PC-3 (cell line): Measurements from ENCODE around the gene C5orf63.

ENCODE experiments used
- CTCF ChIP-seq: fragments of 300-600 bp; sonication (generic); conservative IDR thresholded peaks from 2 replicates; pipeline ENCODE4 v1.5.1; 2017; ENCODE audit warnings: antibody characterized with exemption, low read depth, mild to moderate bottlenecking, low read length
- EZH2 ChIP-seq: fragments of 300-600 bp; sonication (generic); IDR thresholded peaks from one replicate; pipeline ENCODE4 v1.6.1; 2017; ENCODE audit warnings: antibody characterized with exemption, mild to moderate bottlenecking, low read length; ENCODE audit not compliant: unreplicated experiment
- EZH2phosphoT487 ChIP-seq: fragments of 300-600 bp; sonication (generic); IDR thresholded peaks from 2 replicates; pipeline ENCODE4 v1.6.1; 2018; ENCODE audit warnings: mild to moderate bottlenecking, antibody characterized with exemption, low read length, borderline replicate concordance

- TF ChIP-seq EZH2 = no peak
- no peak for TF ChIP-seq CTCF
- TF ChIP-seq EZH2phosphoT487 = no peak
Observed at GRCh38 chr5:127098241-127098640, 24.9 kb upstream of the C5orf63 start.
